ENCODE data around the gene CES3. TPM values are rescaled to one million over a fixed set of nuclear protein-coding genes. Genes with fewer than 3 reads are reported as not detected.

CES3 gene
- total and polyA plus RNA-seq, 9 of the 15 experiments (the other 6 are each of a cell fraction or from before 2014, with no cell fraction given): 0.06 to 2.2 (median 0.68) TPM

DNA sequence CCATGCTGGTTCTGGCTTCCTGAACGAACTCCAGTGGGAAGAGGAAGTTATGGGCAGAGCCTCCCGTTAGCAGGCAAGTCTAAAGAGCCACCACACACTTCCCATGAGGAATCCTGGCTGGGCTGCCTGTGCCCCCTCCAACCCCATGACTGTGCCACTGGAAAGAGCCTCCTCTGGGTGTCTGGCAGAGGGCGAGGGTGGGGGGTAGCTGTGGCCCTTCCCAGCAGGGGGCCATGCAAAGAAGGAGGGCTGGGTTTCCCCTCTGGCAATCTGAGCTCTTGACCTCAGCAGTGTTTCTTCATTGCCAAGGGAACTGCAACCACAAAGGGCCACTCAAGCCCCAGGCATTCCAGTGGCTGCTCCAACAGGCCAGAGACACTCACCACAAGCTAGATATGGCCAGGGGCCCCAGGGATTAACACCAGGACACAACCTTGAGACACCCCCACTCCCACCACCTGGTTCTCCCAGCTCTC, 34.1 kb upstream of the CES3 start (continued):
- TF ChIP-seq, protein P1, sequence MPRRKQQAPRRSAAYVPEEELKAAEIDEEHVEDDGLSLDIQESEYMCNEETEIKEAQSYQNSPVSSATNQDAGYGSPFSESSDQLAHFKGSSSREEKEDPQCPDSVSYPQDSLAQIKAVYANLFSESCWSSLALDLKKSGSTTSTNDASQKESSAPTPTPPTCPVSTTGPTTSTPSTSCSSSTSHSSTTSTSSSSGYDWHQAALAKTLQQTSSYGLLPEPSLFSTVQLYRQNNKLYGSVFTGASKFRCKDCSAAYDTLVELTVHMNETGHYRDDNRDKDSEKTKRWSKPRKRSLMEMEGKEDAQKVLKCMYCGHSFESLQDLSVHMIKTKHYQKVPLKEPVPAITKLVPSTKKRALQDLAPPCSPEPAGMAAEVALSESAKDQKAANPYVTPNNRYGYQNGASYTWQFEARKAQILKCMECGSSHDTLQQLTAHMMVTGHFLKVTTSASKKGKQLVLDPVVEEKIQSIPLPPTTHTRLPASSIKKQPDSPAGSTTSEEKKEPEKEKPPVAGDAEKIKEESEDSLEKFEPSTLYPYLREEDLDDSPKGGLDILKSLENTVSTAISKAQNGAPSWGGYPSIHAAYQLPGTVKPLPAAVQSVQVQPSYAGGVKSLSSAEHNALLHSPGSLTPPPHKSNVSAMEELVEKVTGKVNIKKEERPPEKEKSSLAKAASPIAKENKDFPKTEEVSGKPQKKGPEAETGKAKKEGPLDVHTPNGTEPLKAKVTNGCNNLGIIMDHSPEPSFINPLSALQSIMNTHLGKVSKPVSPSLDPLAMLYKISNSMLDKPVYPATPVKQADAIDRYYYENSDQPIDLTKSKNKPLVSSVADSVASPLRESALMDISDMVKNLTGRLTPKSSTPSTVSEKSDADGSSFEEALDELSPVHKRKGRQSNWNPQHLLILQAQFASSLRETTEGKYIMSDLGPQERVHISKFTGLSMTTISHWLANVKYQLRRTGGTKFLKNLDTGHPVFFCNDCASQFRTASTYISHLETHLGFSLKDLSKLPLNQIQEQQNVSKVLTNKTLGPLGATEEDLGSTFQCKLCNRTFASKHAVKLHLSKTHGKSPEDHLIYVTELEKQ (CRISPR knock-in tag; IDR thresholded peaks at IDR 0.05): no peak
- TF ChIP-seq YBX1 (IDR thresholded peaks at IDR 0.05) (no peak), MYBL2 (IDR thresholded peaks at IDR 0.05; ENCODE audit: low read depth) (no peak), MYBL2 (CRISPR knock-in tag; IDR thresholded peaks at IDR 0.05; ENCODE audit: borderline replicate concordance) (no peak)

DNA sequence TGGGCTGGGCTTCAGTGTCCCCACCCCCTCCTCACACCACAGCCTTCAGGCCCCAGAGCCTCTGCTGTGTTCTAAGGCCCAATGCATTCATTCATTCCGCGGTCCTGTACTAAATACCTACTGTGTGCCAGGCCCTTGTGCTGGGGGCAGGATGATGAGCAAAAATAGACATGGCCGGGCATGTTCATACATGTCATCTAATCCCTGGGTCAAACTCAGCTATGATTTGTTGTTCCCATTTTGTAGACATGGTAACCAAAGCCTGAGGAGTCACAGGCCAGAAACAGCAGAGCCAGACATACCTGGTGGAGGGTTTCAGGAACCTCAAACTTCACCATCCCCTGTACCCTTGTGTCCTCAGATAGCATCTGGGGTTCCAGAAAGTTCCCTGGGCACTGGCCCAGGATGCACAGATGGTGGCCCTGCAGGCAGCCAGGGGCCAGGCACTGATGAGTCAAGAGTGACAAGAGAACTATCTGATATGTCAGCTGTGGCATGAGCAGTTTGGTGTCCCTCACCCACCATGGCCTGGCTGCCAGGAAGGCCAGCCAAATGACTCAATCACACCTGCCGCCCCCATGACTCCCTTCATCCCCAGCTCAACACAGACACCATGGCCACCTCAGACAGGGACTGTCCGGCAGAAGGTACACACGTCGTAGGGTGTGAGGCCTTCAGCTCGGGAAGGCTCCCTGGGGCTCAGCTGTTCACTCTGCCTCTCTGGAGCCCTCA, 33.0 kb upstream of the CES3 start:
- Histone ChIP-seq H3K79me2 (ENCODE audit: control insufficient read depth, insufficient read depth, low read length) (peaks cover 6% of the 10 kb centered on the region; the same call in 2 of the 3 replicates), H3K4me1 (replicated peaks in 1 of 2; ENCODE audit: control insufficient read depth in 2 of 2, insufficient read depth in 2 of 2, low read length in 2 of 2) (peaks cover 8 to 32% of the 10 kb centered on the region in 2 experiments; a peak in 4 of 5 replicates), H3K4me3 (no peak overlapping the region), H3K36me3 (ENCODE audit: control insufficient read depth, insufficient read depth, low read length) (peaks cover 17% of the 10 kb centered on the region; the same call in 2 of the 3 replicates), H3K27me3 (ENCODE audit: control insufficient read depth in 2 of 2, insufficient read depth in 2 of 2, low read length in 2 of 2) (peaks cover 4 to 25% of the 10 kb centered on the region in 2 experiments; a peak in 2 of 5 replicates), H3K27ac (ENCODE audit: extremely low read depth, low read depth, low read length) (no peak overlapping the region), H4K20me1 (replicated peaks; ENCODE audit: control insufficient read depth, insufficient read depth, low read length) (no peaks in the 10 kb centered on the region), H3K9me3 (replicated peaks; ENCODE audit: control insufficient read depth, insufficient read depth, low read depth, low read length) (no peaks in the 10 kb centered on the region), H3K9me1 (ENCODE audit: control insufficient read depth, insufficient read depth, low read length) (no peaks in the 10 kb centered on the region), H3K9ac (ENCODE audit: insufficient read depth in 1 of 2, low read depth in 2 of 2, low read length in 2 of 2) (peak overlapping the region in 1 of 2 experiments; percentile 49; a peak in 2 of 4 replicates), H3K4me2 (ENCODE audit: insufficient read depth, low read length) (no peak overlapping the region), H2AFZ (ENCODE audit: low read depth, low read length) (no peak overlapping the region)
- in situ Hi-C loops (cut with MboI): no loop called here
- ChIA-PET POLR2A (interaction anchor here (0.9 to 3.0 kb wide), 8 partner anchors 10 to 33 kb away, joined by 3 to 15 read pairs (median 4); no protein-coding TSS in a partner anchor), CTCF (ENCODE audit: low intra/inter-chr PET ratio) (interaction anchor here (1.0 to 3.6 kb wide), 2 partner anchors 32 to 319 kb away, joined by 3 to 41 read pairs; no protein-coding TSS in a partner anchor)
- FAIRE-seq (no peak), ATAC-seq (no peak), DNase-seq (ENCODE audit: extremely low read depth in 1 of 4, low spot score in 3 of 4) (no peak)
- WGBS (ENCODE audit: insufficient coverage, low coverage, missing lambda C conversion rate): 58% methylated on average over 8 of the region's 8 CpGs
- BruUV-seq (replicated peaks): no TSS peak
- intact Hi-C loops (cut with micrococcal nuclease): loop anchor here (1.0 to 5.0 kb wide), 2 partner anchors 33 to 521 kb away; no protein-coding TSS in a partner anchor
- no peak for TF ChIP-seq STAG1 (CRISPR knock-in tag; IDR thresholded peaks at IDR 0.05; ENCODE audit: borderline replicate concordance)
- no peak for TF ChIP-seq GABPA (tag; conservative IDR thresholded peaks at IDR 0.05; ENCODE audit: low read depth)
- TF ChIP-seq ZNF324 (CRISPR knock-in tag; IDR thresholded peaks at IDR 0.05): no peak
- no peak for TF ChIP-seq PURB (CRISPR knock-in tag; IDR thresholded peaks at IDR 0.05; ENCODE audit: low read depth)
- peak; percentile 21; the same call in 1 of the 2 replicates for TF ChIP-seq CBFA2T2 (conservative IDR thresholded peaks at IDR 0.05)
- no peak for TF ChIP-seq ZNF780A (CRISPR knock-in tag; IDR thresholded peaks at IDR 0.05)
- TF ChIP-seq CBFA2T3 (IDR thresholded peaks at IDR 0.05): peak; percentile 40; the same call in 1 of the 2 replicates
- TF ChIP-seq ZNF274 (IDR thresholded peaks at IDR 0.05; ENCODE audit: borderline replicate concordance, low read depth, low read length): no peak
- TF ChIP-seq, protein P2, sequence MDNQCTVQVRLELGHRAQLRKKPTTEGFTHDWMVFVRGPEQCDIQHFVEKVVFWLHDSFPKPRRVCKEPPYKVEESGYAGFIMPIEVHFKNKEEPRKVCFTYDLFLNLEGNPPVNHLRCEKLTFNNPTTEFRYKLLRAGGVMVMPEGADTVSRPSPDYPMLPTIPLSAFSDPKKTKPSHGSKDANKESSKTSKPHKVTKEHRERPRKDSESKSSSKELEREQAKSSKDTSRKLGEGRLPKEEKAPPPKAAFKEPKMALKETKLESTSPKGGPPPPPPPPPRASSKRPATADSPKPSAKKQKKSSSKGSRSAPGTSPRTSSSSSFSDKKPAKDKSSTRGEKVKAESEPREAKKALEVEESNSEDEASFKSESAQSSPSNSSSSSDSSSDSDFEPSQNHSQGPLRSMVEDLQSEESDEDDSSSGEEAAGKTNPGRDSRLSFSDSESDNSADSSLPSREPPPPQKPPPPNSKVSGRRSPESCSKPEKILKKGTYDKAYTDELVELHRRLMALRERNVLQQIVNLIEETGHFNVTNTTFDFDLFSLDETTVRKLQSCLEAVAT (IDR thresholded peaks at IDR 0.05): no peak
- TF ChIP-seq ZKSCAN1 (IDR thresholded peaks at IDR 0.05; ENCODE audit: low read depth, low read length): peak; percentile 58; the same call in 1 of the 2 replicates
- TF ChIP-seq JUNB (CRISPR knock-in tag; conservative IDR thresholded peaks at IDR 0.05): no peak
- no peak for TF ChIP-seq SUPT5H (IDR thresholded peaks at IDR 0.05)
- no peak for TF ChIP-seq ZC3H11A (IDR thresholded peaks at IDR 0.05; ENCODE audit: low read depth, low read length)

Data from K562 (cell line).